Measurements from ENCODE around the gene EFCAB6. TPM values are rescaled to one million over a fixed set of nuclear protein-coding genes. Genes with fewer than 3 reads are reported as not detected.

Gene EFCAB6
- total RNA-seq, 1 donor from 2014 or later: 3.6 TPM

GRCh38 chr22:43567691-43568324 lies 244.3 kb downstream of the EFCAB6 start:
- no peak for TF ChIP-seq CTCF (IDR thresholded peaks at IDR 0.05)
- Histone ChIP-seq H3K27ac (no peak overlapping the region), H3K4me1 (no peaks in the 10 kb centered on the region), H3K4me3 (no peak overlapping the region), H3K27me3 (no peaks in the 10 kb centered on the region), H3K36me3 (no peaks in the 10 kb centered on the region), H3K9me3 (no peaks in the 10 kb centered on the region)
- DNase-seq (no peak), ATAC-seq (no peak)
- intact Hi-C loops (cut with DNase I): no loop called here

DNA sequence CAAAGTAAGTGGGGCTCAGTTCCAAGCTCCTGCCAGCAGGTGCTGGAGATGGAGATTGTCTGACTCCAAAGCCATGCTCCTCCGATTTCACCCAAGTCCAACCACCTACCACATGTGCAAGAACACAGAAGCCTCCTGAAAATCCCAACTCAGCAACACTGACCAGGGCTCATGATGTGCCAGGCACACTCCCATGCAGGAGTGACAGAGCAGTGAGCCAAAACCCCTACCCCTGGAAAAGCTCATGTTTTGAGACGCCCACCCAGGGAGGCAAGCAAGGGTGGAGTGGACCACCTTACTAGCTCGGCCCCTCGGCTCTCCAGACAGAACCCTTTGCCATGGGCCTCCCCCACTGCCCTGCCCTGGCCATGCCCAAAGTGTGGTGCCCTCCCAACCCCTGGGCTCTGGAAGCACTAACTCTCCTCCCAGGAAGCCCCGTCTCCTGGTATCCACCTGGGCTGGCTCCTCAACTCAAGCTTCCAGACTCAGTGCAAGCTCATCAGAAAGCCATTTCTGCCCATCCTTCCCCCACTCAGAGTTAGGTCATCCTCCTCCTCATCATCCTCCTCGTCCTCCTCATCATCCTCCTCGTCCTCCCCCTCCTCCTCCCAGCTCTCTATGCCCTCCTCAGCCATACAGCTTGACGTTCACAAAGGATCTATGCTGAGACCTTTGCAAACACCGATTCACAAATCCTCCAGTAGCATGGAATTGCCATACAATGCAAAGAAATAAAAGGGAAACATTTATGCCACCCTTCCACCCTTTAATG lies 245.4 kb downstream of the EFCAB6 start:
- Histone ChIP-seq H3K36me3 (no peaks in the 10 kb centered on the region), H3K4me1 (no peaks in the 10 kb centered on the region), H3K9me3 (no peaks in the 10 kb centered on the region), H3K4me3 (no peak overlapping the region), H3K27ac (no peak overlapping the region), H3K27me3 (peaks cover 3% of the 10 kb centered on the region)
- no peak for TF ChIP-seq CTCF (IDR thresholded peaks at IDR 0.05)
- DNase-seq: no peak
- intact Hi-C loops (cut with DNase I): no loop called here
- no peak for ATAC-seq

DNA sequence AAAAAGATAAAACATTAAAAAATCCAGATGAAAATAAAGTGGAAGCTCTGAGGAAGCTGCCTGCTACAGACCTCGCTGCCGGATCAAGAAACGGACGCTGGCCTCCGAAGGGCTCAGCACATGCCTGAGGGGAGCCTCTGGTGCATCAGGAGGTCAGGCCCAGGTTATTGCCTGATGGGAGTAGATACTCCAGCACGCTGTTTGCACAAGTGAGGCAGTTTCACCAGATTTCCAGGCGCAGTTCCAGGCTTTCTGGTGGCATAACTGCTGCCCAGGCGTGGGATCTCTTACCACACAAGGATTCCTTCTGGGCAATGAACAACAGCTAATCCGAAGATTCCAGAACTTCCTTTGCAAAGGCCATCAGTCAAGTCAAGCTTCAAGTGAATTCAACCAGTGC lies 246.1 kb downstream of the EFCAB6 start:
- Histone ChIP-seq H3K36me3 (no peaks in the 10 kb centered on the region), H3K9me3 (no peaks in the 10 kb centered on the region), H3K27me3 (peaks cover 7% of the 10 kb centered on the region), H3K4me1 (no peaks in the 10 kb centered on the region), H3K4me3 (no peak overlapping the region), H3K27ac (no peak overlapping the region)
- DNase-seq: no peak
- ATAC-seq: no peak
- TF ChIP-seq CTCF (IDR thresholded peaks at IDR 0.05): no peak
- intact Hi-C loops (cut with DNase I): no loop called here

DNA sequence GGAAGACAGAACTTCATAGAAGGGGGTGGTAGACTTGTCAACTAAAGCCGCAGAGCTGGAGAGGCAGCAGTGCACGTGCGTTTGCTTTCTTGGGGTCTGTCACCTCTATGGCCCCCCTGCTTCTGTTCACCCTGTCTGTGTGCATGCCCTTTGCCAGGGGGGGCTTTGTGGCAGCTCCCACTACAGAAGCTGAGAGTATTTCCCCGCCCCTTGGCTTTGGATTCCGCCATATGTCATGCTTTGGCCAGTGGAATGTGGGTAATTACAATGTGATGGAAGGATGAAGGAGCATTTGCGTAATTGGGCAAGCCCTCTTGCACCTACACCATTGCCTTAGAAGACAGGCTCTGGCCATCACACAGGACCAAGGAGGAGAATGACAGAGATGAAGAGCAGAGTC lies 247.2 kb downstream of the EFCAB6 start:
- Histone ChIP-seq H3K4me1 (no peaks in the 10 kb centered on the region), H3K27me3 (peaks cover 7% of the 10 kb centered on the region), H3K36me3 (no peaks in the 10 kb centered on the region), H3K27ac (no peak overlapping the region), H3K9me3 (no peaks in the 10 kb centered on the region), H3K4me3 (no peak overlapping the region)
- no peak for ATAC-seq
- intact Hi-C loops (cut with DNase I): no loop called here
- TF ChIP-seq CTCF (IDR thresholded peaks at IDR 0.05): no peak
- DNase-seq: no peak

GRCh38 chr22:43563571-43563970 lies 248.5 kb downstream of the EFCAB6 start:
- DNase-seq (no peak), ATAC-seq (no peak)
- H3K4me1 ChIP-seq: no peaks in the 10 kb centered on the region
- H3K36me3 ChIP-seq: no peaks in the 10 kb centered on the region
- no peak for TF ChIP-seq CTCF (IDR thresholded peaks at IDR 0.05)
- no peak overlapping the region for H3K4me3 ChIP-seq
- peaks cover 7% of the 10 kb centered on the region for H3K27me3 ChIP-seq
- no peaks in the 10 kb centered on the region for H3K9me3 ChIP-seq
- no peak overlapping the region for H3K27ac ChIP-seq
- intact Hi-C loops (cut with DNase I): no loop called here

Measured in upper lobe of right lung (tissue), 1 donor.